ENCODE data around the gene FAM133A. TPM values are rescaled to one million over a fixed set of nuclear protein-coding genes. Genes with fewer than 3 reads are reported as not detected.

Gene FAM133A
- total RNA-seq = not detected
- long read RNA-seq = 0 reads

GRCh38 chrX:93673869-93674271 is at the start of gene FAM133A:
TSS of gene FAM133A (plus strand) at chrX:93674206. CDS start at chrX:93709420, 35,214 bp downstream.
- intact Hi-C loops (cut with DNase I) = no loop called here
- peak within 1 kb of the TSS; percentile 36 for H3K27ac ChIP-seq
- no peak for DNase-seq

GRCh38 chrX:93637591-93637990 is 36.4 kb upstream of the FAM133A start:
- H3K4me1 ChIP-seq = no peaks in the 10 kb centered on the region
- no peaks in the 10 kb centered on the region for H3K9me3 ChIP-seq
- ATAC-seq (no peak), DNase-seq (no peak)
- H3K27ac ChIP-seq = no peak overlapping the region
- no peak overlapping the region for H3K4me3 ChIP-seq
- no peaks in the 10 kb centered on the region for H3K27me3 ChIP-seq (ENCODE audit: low read depth)
- intact Hi-C loops (cut with DNase I) = no loop called here
- H3K36me3 ChIP-seq = no peaks in the 10 kb centered on the region
- TF ChIP-seq, protein P1, sequence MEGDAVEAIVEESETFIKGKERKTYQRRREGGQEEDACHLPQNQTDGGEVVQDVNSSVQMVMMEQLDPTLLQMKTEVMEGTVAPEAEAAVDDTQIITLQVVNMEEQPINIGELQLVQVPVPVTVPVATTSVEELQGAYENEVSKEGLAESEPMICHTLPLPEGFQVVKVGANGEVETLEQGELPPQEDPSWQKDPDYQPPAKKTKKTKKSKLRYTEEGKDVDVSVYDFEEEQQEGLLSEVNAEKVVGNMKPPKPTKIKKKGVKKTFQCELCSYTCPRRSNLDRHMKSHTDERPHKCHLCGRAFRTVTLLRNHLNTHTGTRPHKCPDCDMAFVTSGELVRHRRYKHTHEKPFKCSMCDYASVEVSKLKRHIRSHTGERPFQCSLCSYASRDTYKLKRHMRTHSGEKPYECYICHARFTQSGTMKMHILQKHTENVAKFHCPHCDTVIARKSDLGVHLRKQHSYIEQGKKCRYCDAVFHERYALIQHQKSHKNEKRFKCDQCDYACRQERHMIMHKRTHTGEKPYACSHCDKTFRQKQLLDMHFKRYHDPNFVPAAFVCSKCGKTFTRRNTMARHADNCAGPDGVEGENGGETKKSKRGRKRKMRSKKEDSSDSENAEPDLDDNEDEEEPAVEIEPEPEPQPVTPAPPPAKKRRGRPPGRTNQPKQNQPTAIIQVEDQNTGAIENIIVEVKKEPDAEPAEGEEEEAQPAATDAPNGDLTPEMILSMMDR (IDR thresholded peaks at IDR 0.05) = no peak

More at GRCh38 chrX:93673869-93674271, at the start of gene FAM133A:
- TF ChIP-seq, protein P1 (IDR thresholded peaks at IDR 0.05) = no peak
- ATAC-seq = peak in 1 of 2 donors; percentile 56
- Histone ChIP-seq H3K9me3 (no peaks in the 10 kb centered on the region), H3K4me1 (no peaks in the 10 kb centered on the region), H3K4me3 (peak within 1 kb of the TSS; percentile 61), H3K27me3 (ENCODE audit: low read depth) (peaks cover 10% of the 10 kb centered on the region), H3K36me3 (no peaks in the 10 kb centered on the region)

GRCh38 chrX:93649381-93649780 is 24.6 kb upstream of the FAM133A start:
- Histone ChIP-seq H3K27ac (no peak overlapping the region), H3K4me1 (no peaks in the 10 kb centered on the region), H3K27me3 (ENCODE audit: low read depth) (no peaks in the 10 kb centered on the region), H3K4me3 (no peak overlapping the region), H3K36me3 (no peaks in the 10 kb centered on the region), H3K9me3 (no peaks in the 10 kb centered on the region)
- no peak for DNase-seq
- ATAC-seq = no peak
- TF ChIP-seq, protein P1 (IDR thresholded peaks at IDR 0.05) = no peak
- intact Hi-C loops (cut with DNase I) = no loop called here

DNA sequence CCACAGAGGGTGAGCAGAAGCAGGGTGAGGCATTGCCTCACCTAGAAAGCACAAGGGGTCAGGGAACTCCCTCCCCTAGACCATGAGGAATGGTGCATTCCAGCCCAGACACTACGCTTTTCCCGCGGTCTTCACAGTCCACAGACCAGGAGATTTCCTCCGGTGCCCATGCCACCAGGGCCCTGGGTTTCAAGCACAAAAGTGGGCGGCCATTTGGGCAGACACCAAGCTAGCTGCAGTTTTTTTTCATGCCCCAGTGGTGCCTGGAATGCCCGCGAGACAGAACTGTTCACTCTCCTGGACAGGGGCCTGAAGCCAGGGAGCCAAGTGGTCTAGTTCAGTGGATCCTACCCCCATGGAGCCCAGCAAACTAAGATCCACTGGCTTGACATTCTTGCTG is 13.4 kb upstream of the FAM133A start:
- TF ChIP-seq, protein P1 (IDR thresholded peaks at IDR 0.05) = no peak
- DNase-seq (no peak), ATAC-seq (no peak)
- no peaks in the 10 kb centered on the region for H3K27me3 ChIP-seq (ENCODE audit: low read depth)
- no peak overlapping the region for H3K4me3 ChIP-seq
- no peaks in the 10 kb centered on the region for H3K4me1 ChIP-seq
- no peak overlapping the region for H3K27ac ChIP-seq
- intact Hi-C loops (cut with DNase I) = no loop called here
- no peaks in the 10 kb centered on the region for H3K9me3 ChIP-seq
- H3K36me3 ChIP-seq = no peaks in the 10 kb centered on the region

- Histone ChIP-seq H3K4me1 (no peaks in the 10 kb centered on the region), H3K27me3 (ENCODE audit: low read depth) (peaks cover 10% of the 10 kb centered on the region), H3K9me3 (no peaks in the 10 kb centered on the region), H3K27ac (peak within 1 kb of the TSS; percentile 36), H3K4me3 (peak within 1 kb of the TSS; percentile 61), H3K36me3 (no peaks in the 10 kb centered on the region)
- ATAC-seq = peak; percentile 85 to 92
- TF ChIP-seq, protein P1 (IDR thresholded peaks at IDR 0.05) = no peak
- intact Hi-C loops (cut with DNase I) = no loop called here
- peak; percentile 50 for DNase-seq
Observed at GRCh38 chrX:93673056-93673868, 744 bp upstream of the FAM133A start, which contains the start of gene NAP1L3. TSS of gene NAP1L3 (minus strand) at chrX:93673578. CDS start at chrX:93673304, 274 bp downstream.
